Activated CD4-positive, alpha-beta memory T cell treated with anti-CD3 and anti-CD28 coated beads, Interleukin-2, amount 10 ng/mL, durations not matched to agents 7 days and 5 days (primary cell): Measurements from ENCODE around the gene ACTL10. TPM values are rescaled to one million over a fixed set of nuclear protein-coding genes. Genes with fewer than 3 reads are reported as not detected.
A peak's percentile ranks its signal among the peaks of the same experiment; 100 is the strongest.

Experiments
- CTCF ChIA-PET: fragments of 350-600 bp; sonication (Branson Sonifier 250); formaldehyde crosslinking; loops from one replicate; lab custom pipeline; 2021; ENCODE audit warnings: antibody characterized with exemption, inconsistent platforms; lab: Charles Lee
- POLR2A ChIA-PET: fragments of 350-600 bp; sonication (Branson Sonifier 250); formaldehyde crosslinking; loops from one replicate; lab custom pipeline; 2021; ENCODE audit warnings: antibody characterized with exemption; lab: Charles Lee
- DNase-seq: peaks from one replicate; pipeline ENCODE4 v3.0.0-alpha.2; 2020
- H3K27ac Mint-ChIP-seq: one replicate; pipeline ENCODE4 v1.8.0; 2021; ENCODE audit warnings: mild to moderate bottlenecking, mixed read lengths
- H3K27me3 Mint-ChIP-seq: one replicate; pipeline ENCODE4 v1.8.0; 2021; ENCODE audit warnings: mixed read lengths
- H3K36me3 Mint-ChIP-seq: one replicate; pipeline ENCODE4 v1.8.0; 2021; ENCODE audit warnings: low read depth, mixed read lengths
- H3K4me1 Mint-ChIP-seq: one replicate; pipeline ENCODE4 v1.8.0; 2021; ENCODE audit warnings: mixed read lengths
- H3K4me3 Mint-ChIP-seq: one replicate; pipeline ENCODE4 v1.8.0; 2021; ENCODE audit warnings: mild to moderate bottlenecking, mixed read lengths
- H3K9me3 Mint-ChIP-seq: one replicate; pipeline ENCODE4 v1.8.0; 2021; ENCODE audit warnings: mixed read lengths
- total RNA-seq, 2 experiments: library from RNA; stranded (reverse); gene quantifications; one replicate each; pipeline ENCODE4 v1.2.3, GENCODE V29; 2021

Gene ACTL10
- total RNA-seq, 2 experiments from 2014 or later: 3.7 to 4.5 TPM

DNA sequence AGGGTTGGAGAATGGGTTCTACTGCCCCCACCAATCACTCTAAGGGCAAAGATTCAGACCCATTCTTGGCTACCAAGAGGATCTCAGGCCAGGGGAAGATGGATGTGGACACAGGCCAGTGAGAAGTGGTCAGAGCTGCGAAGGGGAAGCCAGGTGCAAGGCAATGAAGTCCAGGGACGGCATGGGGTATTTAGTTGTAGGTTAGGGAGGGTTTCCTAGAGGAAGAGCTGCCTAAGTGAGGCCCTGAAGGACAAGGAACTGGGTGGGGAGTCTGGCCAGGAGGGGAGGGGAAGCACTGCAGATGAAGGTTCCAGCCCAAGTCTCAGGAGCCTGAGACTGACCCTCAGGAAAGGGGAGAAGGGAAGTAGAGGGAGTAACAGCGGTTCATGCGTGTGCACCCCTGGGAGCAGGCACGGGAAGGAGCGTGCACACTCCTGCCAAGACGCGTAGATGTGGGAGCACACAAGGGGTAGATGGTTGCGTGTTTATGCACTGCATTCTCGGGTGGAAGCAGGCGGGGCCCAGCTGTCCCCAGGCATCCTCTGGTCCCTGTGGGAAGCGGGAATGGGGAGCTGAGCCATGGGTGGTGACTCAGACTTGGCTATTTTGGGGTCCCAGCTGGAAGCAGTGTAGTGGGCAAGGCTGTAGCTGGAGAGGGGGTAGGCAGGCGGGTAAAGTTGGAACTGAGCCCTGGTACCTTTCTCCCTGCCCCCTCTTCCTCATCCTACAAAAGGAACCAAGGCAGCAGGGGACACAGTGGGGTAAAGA, 3.3 kb downstream of the ACTL10 start:
- H3K27ac Mint-ChIP-seq: no peak overlapping the region
- peaks cover 58% of the 10 kb centered on the region for H3K4me1 Mint-ChIP-seq
- no peak for DNase-seq
- POLR2A ChIA-PET: interaction anchor here (16.8 kb wide), 1 partner anchor 11 kb away, joined by 312 read pairs; no protein-coding TSS in a partner anchor
- H3K36me3 Mint-ChIP-seq: peaks cover 15% of the 10 kb centered on the region
- no peaks in the 10 kb centered on the region for H3K9me3 Mint-ChIP-seq
- H3K4me3 Mint-ChIP-seq: no peak overlapping the region
- CTCF ChIA-PET: interaction anchor here (0.7 to 4.9 kb wide), 4 partner anchors 10 to 212 kb away, joined by 3 to 63 read pairs (median 16); no protein-coding TSS in a partner anchor
- H3K27me3 Mint-ChIP-seq: no peaks in the 10 kb centered on the region

DNA sequence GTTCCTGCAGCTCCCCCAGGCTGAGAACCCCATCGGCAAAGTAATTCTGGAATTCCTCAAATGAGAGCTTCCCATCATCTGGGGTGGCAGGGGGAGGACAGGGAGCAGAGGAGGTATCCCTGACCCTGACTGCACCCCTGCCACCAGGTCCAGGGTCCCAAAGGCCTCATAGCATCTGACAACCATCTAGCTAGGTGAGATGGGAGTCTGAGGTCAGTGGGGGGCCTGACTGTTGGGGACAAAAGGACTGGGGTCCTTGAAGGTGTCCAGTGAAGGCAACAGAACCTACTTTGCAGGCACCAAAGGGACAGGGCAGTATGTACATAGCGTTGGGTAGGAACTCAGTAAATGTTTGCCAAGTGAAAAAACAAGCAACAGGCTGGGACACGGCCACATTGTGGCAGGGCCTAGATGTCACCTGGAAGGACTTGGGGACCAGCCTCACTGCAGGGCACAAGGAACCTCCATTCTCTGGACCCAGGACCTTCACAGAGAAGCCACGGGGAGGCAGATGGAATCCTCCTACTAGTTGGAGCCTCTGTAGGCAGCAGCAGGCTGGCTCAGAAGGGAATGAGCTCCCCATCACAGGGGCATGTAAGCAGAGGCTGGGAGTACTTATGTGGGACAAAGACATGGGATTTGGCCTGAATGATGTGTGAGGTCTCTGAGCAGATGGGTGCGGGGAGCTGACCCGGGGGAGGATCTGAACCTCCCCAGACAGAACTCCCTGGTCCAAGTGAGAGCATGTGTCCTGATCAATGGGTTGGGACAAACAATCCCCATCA, 4.2 kb downstream of the ACTL10 start:
- H3K4me1 Mint-ChIP-seq: peaks cover 56% of the 10 kb centered on the region
- no peak for DNase-seq
- H3K9me3 Mint-ChIP-seq: no peaks in the 10 kb centered on the region
- CTCF ChIA-PET: interaction anchor here (4.9 kb wide), 1 partner anchor 9 kb away, joined by 63 read pairs; no protein-coding TSS in a partner anchor
- no peaks in the 10 kb centered on the region for H3K27me3 Mint-ChIP-seq
- H3K36me3 Mint-ChIP-seq: peaks cover 18% of the 10 kb centered on the region
- H3K4me3 Mint-ChIP-seq: no peak overlapping the region
- POLR2A ChIA-PET: interaction anchor here (0.9 to 16.8 kb wide), 2 partner anchors 11 to 49 kb away, joined by 3 to 312 read pairs; partner anchors contain the start of gene PXMP4
- peak overlapping the region; percentile 24 for H3K27ac Mint-ChIP-seq

DNA sequence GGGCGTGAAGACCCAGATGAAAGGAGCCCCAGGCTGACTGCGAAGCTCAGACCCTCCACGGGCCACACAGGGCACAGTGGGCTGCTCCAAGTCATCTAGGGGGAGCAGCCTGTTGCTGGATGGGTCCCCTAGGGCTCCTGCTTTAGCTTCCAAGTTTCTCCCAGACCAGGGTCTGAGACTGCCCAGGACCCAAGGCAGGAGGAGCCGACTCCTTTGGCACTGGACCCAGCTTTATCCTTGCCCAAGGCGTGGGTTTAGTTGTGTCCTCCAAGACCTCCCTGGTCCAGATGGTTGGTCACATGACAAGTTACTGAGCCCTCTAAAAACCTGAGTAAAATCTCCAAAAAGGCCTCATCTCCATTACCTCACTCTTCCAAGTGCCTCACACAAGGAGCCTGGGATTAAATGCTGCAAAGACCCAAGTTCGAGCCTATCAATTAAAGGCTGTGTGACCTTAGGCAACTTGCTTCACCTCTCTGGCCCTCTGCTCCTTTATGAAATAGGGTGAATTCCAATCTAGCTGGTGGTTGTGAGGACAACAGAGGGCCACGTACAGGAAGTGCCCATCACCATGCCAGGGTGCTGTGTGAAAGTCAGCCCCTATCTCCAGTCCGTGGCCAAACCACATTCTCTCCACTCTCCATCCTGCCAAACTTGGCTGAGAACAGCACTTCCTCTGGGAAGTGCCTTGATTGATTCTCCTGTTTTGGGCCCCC, 5.0 kb downstream of the ACTL10 start:
- Mint-ChIP-seq H3K4me3 (no peak overlapping the region), H3K9me3 (no peaks in the 10 kb centered on the region), H3K27me3 (no peaks in the 10 kb centered on the region), H3K4me1 (peaks cover 52% of the 10 kb centered on the region), H3K27ac (no peak overlapping the region), H3K36me3 (peaks cover 25% of the 10 kb centered on the region)
- CTCF ChIA-PET: no interaction called here
- POLR2A ChIA-PET: interaction anchor here (0.9 to 16.8 kb wide), 3 partner anchors 10 to 48 kb away, joined by 3 to 312 read pairs (median 5); partner anchors contain the start of gene PXMP4
- DNase-seq: no peak

DNA sequence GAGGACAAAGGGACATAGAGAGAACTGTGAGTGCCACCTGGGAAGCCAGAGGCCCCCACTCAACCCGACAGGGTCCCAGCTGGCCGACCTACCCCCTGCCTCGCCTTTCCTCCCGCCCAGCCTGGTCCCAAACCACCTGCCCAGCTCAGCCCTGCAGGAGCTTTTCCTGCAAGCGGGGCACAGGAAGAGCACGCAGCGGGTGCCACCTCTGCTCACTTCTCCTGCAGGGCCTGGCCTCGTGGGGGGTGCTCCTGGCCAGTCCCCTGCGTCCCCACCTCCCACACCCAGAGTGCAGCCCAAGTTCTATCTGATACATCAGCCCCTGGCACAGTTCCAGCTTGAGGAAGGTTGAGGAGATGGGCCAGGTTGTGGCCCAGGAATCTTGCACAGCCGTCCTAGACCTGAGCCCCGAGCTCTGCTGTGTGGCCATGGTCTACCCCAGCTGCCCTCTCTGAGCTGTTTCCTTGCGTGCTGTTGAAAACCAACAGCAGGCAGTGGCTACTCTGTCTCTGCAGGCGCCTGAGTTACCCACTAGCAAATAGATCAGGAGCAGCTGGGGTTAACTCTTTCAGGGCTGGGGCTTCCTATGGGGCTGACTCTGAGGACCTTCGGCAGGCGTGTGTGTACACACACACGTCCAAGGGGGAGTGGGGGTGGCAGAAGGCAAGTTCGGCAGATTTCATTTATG, 5.8 kb downstream of the ACTL10 start:
- Mint-ChIP-seq H3K9me3 (no peaks in the 10 kb centered on the region), H3K4me3 (peak overlapping the region; percentile 83), H3K36me3 (peaks cover 31% of the 10 kb centered on the region), H3K27ac (peak overlapping the region; percentile 70), H3K4me1 (peaks cover 54% of the 10 kb centered on the region), H3K27me3 (no peaks in the 10 kb centered on the region)
- no peak for DNase-seq
- CTCF ChIA-PET: interaction anchor here (0.6 kb wide), 2 partner anchors 206 to 595 kb away, joined by 4 to 5 read pairs; no protein-coding TSS in a partner anchor
- POLR2A ChIA-PET: interaction anchor here (1.2 to 16.8 kb wide), 2 partner anchors 9 to 17 kb away, joined by 5 to 312 read pairs; no protein-coding TSS in a partner anchor

DNA sequence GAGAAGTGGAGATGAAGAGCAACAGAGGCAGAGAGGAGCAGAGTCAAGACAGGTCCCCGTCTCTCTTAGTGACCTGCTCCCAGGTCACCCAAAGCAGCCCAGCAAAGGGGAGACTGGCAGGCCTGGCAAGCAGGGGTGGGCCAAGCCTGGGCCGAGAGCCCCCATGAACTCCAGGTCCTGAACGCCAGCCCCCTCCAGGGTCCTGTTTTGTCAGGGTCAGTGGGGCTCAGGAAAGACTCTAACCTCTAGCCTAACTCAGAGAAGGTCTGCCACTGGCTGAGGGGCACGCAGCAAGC, 6.3 kb downstream of the ACTL10 start:
- ChIA-PET CTCF (no interaction called here), POLR2A (interaction anchor here (1.2 to 16.8 kb wide), 2 partner anchors 8 to 16 kb away, joined by 5 to 312 read pairs; no protein-coding TSS in a partner anchor)
- DNase-seq: no peak
- H3K27ac Mint-ChIP-seq: peak overlapping the region; percentile 70
- H3K27me3 Mint-ChIP-seq: no peaks in the 10 kb centered on the region
- peak overlapping the region; percentile 83 for H3K4me3 Mint-ChIP-seq
- H3K9me3 Mint-ChIP-seq: no peaks in the 10 kb centered on the region
- H3K36me3 Mint-ChIP-seq: peaks cover 33% of the 10 kb centered on the region
- H3K4me1 Mint-ChIP-seq: peaks cover 55% of the 10 kb centered on the region

DNA sequence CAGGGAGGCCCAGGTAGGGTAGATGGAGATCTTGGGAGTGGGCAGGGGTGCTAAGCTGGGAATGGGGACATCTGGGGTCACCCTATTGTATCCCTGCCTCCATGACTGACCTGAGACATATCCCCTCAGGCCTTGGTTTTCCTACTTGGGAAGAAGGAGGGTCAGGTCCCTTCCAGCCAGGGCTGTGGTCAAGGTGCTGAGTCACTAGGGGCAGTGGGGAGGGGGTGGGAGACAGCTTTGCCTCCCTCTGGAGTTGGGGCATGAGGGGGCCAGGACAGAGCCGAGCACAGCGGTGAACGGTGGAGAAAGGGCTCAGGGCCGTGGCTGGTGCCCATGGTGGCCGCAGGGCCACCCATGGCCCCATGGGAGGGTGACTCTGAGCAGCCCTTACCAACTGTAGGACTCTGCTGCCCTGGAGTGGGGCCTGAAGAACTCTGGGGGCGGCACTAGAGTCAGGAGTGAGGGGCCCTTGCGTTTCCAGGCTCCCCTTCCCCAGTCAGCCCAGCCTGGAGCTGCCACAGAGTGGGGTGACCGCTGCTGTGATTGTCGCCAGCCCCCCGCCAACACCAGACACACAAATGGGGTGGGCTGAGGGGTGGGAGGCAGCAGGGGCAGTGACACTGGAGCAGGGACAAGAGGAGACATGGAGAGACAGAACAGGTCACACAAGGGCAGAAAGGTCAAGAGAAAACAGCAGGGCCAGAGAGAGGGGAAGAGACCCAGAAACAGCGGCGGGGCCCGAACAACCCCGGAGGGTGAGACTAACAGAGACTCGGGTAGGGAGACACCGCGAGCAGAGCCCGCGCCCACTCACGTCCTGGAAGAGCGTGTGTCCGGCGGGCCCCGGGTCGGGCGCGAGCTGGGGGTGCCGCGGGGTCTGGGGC, 6.9 kb downstream of the ACTL10 start:
- CTCF ChIA-PET: interaction anchor here (1.1 kb wide), 1 partner anchor 11 kb away, joined by 3 read pairs; no protein-coding TSS in a partner anchor
- Mint-ChIP-seq H3K27ac (peak overlapping the region; percentile 37), H3K9me3 (no peaks in the 10 kb centered on the region), H3K36me3 (peaks cover 34% of the 10 kb centered on the region), H3K27me3 (no peaks in the 10 kb centered on the region), H3K4me3 (peak overlapping the region; percentile 83), H3K4me1 (peaks cover 55% of the 10 kb centered on the region)
- POLR2A ChIA-PET: interaction anchor here (1.2 to 16.8 kb wide), 3 partner anchors 8 to 47 kb away, joined by 3 to 312 read pairs (median 5); partner anchors contain the start of gene PXMP4
- DNase-seq: no peak

DNA sequence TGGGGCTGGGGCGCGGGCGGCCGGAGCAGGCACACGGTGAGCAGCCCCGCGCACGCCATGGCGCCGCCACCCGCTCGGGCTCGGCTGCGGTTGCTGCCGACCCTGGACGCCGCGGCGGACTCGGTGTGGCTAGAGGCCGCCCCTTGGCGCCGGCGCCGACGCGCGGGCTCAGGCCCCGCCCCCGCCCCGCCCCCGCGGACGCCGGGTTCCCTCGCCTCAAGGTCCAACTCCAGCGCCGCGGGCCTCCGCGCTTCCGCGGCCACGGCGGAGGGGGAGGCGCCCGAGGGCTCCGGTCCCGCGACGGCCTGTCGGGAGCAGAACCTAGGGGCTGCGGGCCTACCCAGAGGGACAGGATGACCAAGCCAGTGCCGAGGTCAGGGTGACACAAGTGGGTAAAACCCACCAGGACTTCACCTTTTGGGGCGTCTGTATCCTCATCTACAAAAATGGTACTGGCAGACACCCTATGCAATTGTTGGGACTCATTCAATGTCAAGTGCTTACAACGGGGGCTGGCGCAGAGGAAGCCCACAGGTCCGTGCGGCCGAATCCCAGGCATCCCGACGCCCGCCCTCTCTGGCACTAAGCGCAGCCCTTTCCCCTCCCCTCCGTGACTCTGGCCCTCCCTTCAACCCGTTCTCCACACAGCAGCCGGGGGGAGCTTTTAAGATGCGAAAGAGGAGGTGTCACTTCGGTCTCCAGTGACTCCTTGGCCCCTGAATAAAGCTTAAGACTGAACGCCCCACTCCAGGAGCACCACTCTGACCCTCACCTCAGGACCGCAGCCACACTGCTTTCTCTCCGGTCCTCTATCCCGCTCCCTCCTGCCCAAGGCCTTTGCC, 7.8 kb downstream of the ACTL10 start, which contains the start of gene NECAB3:
Gene NECAB3 (minus strand): TSS at position 135 of the 842 bp plus-strand sequence. CDS start 76 bp downstream, at position 59.
- ChIA-PET POLR2A (interaction anchor here (1.3 to 16.8 kb wide), 4 partner anchors 7 to 46 kb away, joined by 3 to 312 read pairs (median 14); partner anchors contain the start of genes ACTL10, C20orf144 and PXMP4), CTCF (interaction anchor here (1.1 to 1.2 kb wide), 2 partner anchors 10 kb away, joined by 3 read pairs; no protein-coding TSS in a partner anchor)
- Mint-ChIP-seq H3K9me3 (no peaks in the 10 kb centered on the region), H3K27ac (peak within 1 kb of the TSS; percentile 37), H3K4me3 (peak within 1 kb of the TSS; percentile 83), H3K4me1 (peaks cover 62% of the 10 kb centered on the region), H3K27me3 (no peaks in the 10 kb centered on the region), H3K36me3 (peaks cover 36% of the 10 kb centered on the region)
- peak; percentile 73 for DNase-seq

DNA sequence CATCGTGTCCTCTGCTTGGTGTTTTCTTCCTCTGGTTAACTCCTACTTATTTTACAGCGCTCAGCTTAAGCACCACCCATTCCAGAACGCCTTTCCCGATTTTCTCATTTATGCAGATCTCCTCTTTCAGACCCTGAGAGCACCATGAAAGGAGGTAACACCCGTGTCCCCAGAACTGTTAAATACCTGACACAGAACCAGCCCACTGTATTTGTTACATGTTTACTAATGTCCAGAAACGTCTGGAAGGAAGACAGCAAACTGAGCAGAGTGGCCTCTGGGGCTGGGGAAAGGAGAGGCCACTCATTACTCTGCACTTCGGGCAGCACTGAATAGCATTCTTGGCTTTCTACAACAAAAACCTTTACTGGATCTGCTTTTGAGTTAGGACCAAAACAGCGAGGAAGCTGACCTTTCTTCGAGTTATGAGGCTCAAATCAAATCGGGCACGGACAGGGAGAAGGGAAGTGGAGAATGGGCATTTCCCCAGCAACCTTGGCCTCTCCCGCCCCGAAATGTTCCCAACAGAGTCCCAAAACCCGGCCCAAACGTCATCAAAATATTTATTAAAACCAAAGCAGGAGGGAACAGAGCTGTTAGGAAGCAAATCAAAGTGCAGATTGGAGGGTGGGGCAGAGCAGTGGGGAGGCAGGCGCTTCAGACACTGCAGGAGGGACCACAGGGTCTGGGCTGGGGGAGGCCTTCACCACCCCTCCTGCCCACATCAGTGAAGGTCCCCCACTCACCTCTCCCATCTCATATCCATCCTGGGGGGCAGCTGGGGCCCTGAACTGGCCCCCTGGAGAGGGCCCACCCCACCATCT, 8.6 kb downstream of the ACTL10 start:
- Mint-ChIP-seq H3K4me3 (peak overlapping the region; percentile 66), H3K27ac (peak overlapping the region; percentile 7), H3K4me1 (peaks cover 66% of the 10 kb centered on the region), H3K36me3 (peaks cover 44% of the 10 kb centered on the region), H3K27me3 (no peaks in the 10 kb centered on the region), H3K9me3 (no peaks in the 10 kb centered on the region)
- POLR2A ChIA-PET: interaction anchor here (0.7 to 16.8 kb wide), 5 partner anchors 6 to 45 kb away, joined by 3 to 312 read pairs (median 10); partner anchors contain the start of genes ACTL10, C20orf144 and PXMP4
- CTCF ChIA-PET: interaction anchor here (1.1 to 1.2 kb wide), 3 partner anchors 10 to 121 kb away, joined by 3 to 4 read pairs (median 3); no protein-coding TSS in a partner anchor
- DNase-seq: no peak

DNA sequence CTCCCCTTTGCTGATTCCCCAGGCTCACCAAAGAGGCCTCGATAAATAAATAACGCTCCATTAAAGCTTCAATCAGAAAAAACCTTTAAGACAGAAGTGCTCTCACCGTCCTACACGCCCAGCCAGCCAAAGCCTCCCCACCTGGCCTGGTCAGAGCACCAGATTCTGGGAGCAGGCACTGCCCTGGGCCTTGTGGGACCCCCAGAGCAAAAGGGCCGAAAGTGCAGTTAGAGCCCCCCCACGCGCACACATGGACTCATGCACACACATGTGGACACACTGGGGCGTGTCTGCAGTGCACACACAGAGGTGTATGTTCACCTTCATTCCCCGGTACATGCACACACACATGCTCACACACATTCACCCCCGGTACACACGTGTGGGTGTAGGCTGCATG, 9.4 kb downstream of the ACTL10 start:
- no peak overlapping the region for H3K27ac Mint-ChIP-seq
- CTCF ChIA-PET: interaction anchor here (1.1 kb wide), 1 partner anchor 121 kb away, joined by 4 read pairs; no protein-coding TSS in a partner anchor

More for the DNA sequence above, 9.4 kb downstream of the ACTL10 start:
- POLR2A ChIA-PET: interaction anchor here (0.7 to 16.8 kb wide), 4 partner anchors 5 to 12 kb away, joined by 4 to 312 read pairs (median 14); partner anchors contain the start of genes ACTL10 and C20orf144
- H3K4me1 Mint-ChIP-seq: peaks cover 73% of the 10 kb centered on the region
- H3K9me3 Mint-ChIP-seq: no peaks in the 10 kb centered on the region
- peak overlapping the region; percentile 3 for H3K4me3 Mint-ChIP-seq
- H3K36me3 Mint-ChIP-seq: peaks cover 49% of the 10 kb centered on the region
- no peak for DNase-seq
- no peaks in the 10 kb centered on the region for H3K27me3 Mint-ChIP-seq
